ENCODE measurements around the gene TTLL13. TPM values are rescaled to one million over a fixed set of nuclear protein-coding genes. Genes with fewer than 3 reads are reported as not detected.

The TTLL13 gene
- total RNA-seq, 6 donors from 2014 or later = 0.39 to 0.89 (median 0.49) TPM; not detected in 3

DNA sequence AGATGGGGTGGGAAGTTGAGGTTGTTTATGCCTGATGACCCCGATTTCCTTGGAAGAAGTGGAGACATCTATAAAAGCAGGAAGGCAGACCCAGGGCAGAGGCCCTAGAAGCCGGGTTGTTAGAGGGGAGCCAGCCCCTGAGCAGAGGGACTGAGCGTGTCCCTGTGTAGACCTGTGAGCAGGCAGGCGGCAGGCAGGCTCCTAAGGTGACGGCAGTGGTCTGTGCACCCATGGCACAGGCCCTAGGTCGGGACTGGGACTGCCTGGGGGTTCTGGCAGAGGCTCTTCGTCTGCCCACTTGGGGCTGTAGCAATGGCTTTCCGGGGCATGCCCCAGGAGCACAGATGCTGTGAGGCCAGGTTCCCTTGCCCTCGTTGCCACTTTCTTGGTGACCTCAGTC, 38.3 kb upstream of the TTLL13 start:
- ATAC-seq (ENCODE audit: low FRiP score in 2 of 2) (no peak), DNase-seq (no peak)
- Histone ChIP-seq H3K4me1 (peaks cover 26 to 55% (median 33%) of the 10 kb centered on the region in 4 donors), H3K9me3 (no peaks in the 10 kb centered on the region), H3K27me3 (no peaks in the 10 kb centered on the region), H3K27ac (peak overlapping the region in 3 of 4 donors; percentile 57 to 77 (median 59)), H3K36me3 (peaks cover 3 to 26% (median 3%) of the 10 kb centered on the region in 4 donors), H3K4me3 (no peak overlapping the region)
- 79 to 85% methylated on average over 3 to 9 of the region's 9 CpGs for WGBS, 2 donors
- TF ChIP-seq POLR2A (IDR thresholded peaks at IDR 0.05) = no peak

DNA sequence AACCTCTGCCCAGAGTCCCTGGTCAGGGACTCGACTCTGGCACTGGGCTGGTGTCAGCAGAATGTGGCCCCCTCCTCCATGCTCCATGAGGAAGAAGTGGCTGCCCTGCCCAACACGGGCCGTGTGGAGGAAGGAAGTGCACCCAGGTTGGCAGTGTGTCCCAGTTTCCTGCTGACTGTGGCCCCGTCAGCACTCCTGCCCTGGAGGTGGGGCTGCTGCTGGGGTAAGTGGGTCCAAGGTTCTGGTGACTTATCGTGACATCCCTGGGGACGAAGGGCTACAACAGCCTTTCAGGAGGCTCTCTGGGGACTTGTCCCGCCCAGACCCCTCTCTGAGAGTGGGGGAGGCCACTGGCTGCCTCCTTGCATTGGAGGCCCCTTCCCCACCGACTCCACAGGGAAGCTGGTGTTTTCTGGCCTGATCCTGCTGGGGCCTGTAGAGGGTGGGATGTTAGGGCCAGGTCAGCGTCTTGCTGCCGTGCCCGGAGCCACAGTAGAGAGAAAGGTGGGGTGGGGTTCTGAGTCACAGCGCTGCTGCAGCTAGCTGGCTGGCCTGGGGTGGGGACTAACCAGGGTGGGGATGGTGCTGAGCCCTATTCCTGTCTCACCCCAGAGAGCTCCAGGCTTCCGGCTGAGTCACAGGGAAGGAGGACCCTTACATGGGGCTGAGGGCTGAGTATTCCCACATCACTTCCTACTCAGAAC, 37.8 kb upstream of the TTLL13 start:
- H3K36me3 ChIP-seq = peaks cover 0 to 22% (median 2%) of the 10 kb centered on the region in 4 donors
- H3K27me3 ChIP-seq = no peaks in the 10 kb centered on the region
- H3K9me3 ChIP-seq = no peaks in the 10 kb centered on the region
- H3K4me3 ChIP-seq = no peak overlapping the region
- ATAC-seq (ENCODE audit: low FRiP score in 2 of 2) = peak; percentile 38 to 75
- WGBS, 2 donors = 43 to 59% methylated on average over 4 to 11 of the region's 13 CpGs
- peak in 1 of 2 donors; percentile 69 for DNase-seq
- TF ChIP-seq EP300 (IDR thresholded peaks at IDR 0.05) (no peak), POLR2A (IDR thresholded peaks at IDR 0.05) (no peak), POLR2AphosphoS5 (IDR thresholded peaks at IDR 0.05) (no peak)
- TF ChIP-seq, protein P1, sequence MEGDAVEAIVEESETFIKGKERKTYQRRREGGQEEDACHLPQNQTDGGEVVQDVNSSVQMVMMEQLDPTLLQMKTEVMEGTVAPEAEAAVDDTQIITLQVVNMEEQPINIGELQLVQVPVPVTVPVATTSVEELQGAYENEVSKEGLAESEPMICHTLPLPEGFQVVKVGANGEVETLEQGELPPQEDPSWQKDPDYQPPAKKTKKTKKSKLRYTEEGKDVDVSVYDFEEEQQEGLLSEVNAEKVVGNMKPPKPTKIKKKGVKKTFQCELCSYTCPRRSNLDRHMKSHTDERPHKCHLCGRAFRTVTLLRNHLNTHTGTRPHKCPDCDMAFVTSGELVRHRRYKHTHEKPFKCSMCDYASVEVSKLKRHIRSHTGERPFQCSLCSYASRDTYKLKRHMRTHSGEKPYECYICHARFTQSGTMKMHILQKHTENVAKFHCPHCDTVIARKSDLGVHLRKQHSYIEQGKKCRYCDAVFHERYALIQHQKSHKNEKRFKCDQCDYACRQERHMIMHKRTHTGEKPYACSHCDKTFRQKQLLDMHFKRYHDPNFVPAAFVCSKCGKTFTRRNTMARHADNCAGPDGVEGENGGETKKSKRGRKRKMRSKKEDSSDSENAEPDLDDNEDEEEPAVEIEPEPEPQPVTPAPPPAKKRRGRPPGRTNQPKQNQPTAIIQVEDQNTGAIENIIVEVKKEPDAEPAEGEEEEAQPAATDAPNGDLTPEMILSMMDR (IDR thresholded peaks at IDR 0.05) = no peak
- H3K4me1 ChIP-seq = peaks cover 26 to 52% (median 33%) of the 10 kb centered on the region in 4 donors
- H3K27ac ChIP-seq = peak overlapping the region; percentile 28 to 77 (median 58)

DNA sequence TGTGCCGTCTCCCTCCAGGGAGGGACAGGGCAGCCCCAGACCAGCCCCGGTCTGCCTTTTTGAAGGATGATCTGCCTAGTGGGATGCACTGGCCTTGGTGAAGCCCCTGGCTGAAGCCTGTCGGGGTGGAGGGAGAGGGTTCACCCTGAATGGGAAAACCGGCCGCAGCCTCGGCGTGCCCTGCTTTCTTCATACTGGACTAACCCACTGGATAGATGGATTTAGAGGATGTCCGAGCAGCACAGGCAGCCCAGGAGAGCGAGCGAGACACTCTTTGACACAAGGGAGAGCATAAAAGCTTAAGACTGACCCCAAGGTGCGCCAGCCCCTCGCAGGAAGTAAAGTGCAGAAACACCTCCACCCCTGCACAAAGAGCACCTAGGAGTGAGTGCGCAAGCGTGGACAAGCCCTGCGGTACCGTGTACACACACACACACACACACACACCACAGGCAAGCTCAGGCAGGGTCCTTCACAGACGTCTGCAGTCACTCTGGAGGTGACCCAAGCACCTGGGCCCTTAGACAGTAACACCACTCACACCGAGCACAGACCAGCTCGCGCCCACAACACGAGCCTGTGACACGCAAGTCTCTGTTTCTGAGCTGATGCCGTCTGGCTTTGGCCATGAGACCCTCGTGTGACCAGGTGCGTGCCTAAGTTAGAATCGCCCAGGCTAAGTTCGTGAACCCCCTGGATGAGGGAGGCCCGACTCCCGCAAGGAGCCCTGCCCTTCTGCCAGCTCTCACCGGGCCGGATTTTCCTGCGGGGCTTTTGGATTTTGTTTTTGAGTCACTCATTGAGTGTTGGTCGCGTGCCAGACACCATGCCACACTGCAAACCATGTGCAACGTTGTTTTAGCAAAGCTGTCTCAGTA, 36.9 kb upstream of the TTLL13 start:
- 69 to 73% methylated on average over 30 to 35 of the region's 35 CpGs for WGBS, 2 donors
- TF ChIP-seq POLR2AphosphoS5 (IDR thresholded peaks at IDR 0.05) (no peak), POLR2A (IDR thresholded peaks at IDR 0.05) (no peak), EP300 (IDR thresholded peaks at IDR 0.05) (no peak)
- TF ChIP-seq, protein P1 (IDR thresholded peaks at IDR 0.05) = no peak
- H3K9me3 ChIP-seq = no peaks in the 10 kb centered on the region
- peaks cover 0 to 17% (median 2%) of the 10 kb centered on the region in 4 donors for H3K36me3 ChIP-seq
- DNase-seq (peak in 1 of 2 donors; percentile 54), ATAC-seq (ENCODE audit: low FRiP score in 2 of 2) (peak in 1 of 2 donors; percentile 52)
- peaks cover 26 to 52% (median 33%) of the 10 kb centered on the region in 4 donors for H3K4me1 ChIP-seq
- no peaks in the 10 kb centered on the region for H3K27me3 ChIP-seq
- peak overlapping the region; percentile 51 to 77 (median 58) for H3K27ac ChIP-seq
- no peak overlapping the region for H3K4me3 ChIP-seq

DNA sequence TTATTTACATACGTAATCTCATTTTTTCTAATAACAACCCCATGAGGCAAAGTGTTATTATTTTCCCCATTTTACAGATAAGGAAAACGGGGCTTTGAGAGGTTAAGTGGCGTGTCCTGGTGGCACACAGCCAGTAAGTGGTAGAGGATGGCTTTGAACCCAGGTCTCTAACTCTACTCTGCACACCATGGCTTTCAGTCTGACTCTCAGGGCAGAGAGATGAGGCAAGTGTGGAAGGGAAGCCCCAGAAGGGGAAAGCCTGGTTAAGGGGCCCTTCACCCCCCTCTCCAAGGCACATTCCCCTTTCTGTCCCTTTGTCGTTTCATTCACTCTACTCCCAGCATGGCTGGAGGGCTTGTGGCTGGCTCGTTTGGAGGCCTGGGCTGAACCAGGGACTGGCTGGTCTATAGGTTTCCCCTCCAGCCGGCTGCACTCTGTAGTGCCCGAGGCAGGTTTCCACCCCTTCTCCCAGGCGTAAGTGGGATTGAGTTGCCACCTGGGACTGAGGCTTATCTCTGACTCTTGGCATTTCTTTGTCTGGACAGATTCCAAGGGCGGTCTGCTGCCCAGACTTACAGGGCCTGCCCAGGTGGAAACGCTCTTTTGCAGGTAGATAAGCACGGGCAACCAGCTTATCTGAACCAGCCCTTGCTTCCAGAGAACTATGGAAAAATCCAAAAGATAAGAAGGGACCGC, 36.1 kb upstream of the TTLL13 start:
- WGBS, 2 donors = 56 to 68% methylated on average over 12 of the region's 12 CpGs
- peak; percentile 38 to 77 for ATAC-seq (ENCODE audit: low FRiP score in 2 of 2)
- H3K4me3 ChIP-seq = no peak overlapping the region
- no peaks in the 10 kb centered on the region for H3K9me3 ChIP-seq
- H3K36me3 ChIP-seq = peaks cover 0 to 22% (median 5%) of the 10 kb centered on the region in 4 donors
- TF ChIP-seq, protein P1 (IDR thresholded peaks at IDR 0.05) = no peak
- TF ChIP-seq POLR2A (IDR thresholded peaks at IDR 0.05) = no peak
- TF ChIP-seq POLR2AphosphoS5 (IDR thresholded peaks at IDR 0.05) = no peak
- TF ChIP-seq EP300 (IDR thresholded peaks at IDR 0.05) = no peak
- DNase-seq = peak in 1 of 2 donors; percentile 84
- peaks cover 26 to 52% (median 33%) of the 10 kb centered on the region in 4 donors for H3K4me1 ChIP-seq
- peak overlapping the region; percentile 42 to 77 (median 55) for H3K27ac ChIP-seq
- H3K27me3 ChIP-seq = no peaks in the 10 kb centered on the region

Data from upper lobe of left lung (tissue), 6 donors.